HG03442 (cell line): Measurements from ENCODE around the gene S100P.

ENCODE experiments used
- ATAC-seq: cut with Tn5 transposase; IDR thresholded peaks from one replicate; pipeline ENCODE4 v1.9.1; 2021; ENCODE audit warnings: mild to moderate bottlenecking, moderate library complexity; ENCODE audit not compliant: unreplicated experiment

The S100P gene

DNA sequence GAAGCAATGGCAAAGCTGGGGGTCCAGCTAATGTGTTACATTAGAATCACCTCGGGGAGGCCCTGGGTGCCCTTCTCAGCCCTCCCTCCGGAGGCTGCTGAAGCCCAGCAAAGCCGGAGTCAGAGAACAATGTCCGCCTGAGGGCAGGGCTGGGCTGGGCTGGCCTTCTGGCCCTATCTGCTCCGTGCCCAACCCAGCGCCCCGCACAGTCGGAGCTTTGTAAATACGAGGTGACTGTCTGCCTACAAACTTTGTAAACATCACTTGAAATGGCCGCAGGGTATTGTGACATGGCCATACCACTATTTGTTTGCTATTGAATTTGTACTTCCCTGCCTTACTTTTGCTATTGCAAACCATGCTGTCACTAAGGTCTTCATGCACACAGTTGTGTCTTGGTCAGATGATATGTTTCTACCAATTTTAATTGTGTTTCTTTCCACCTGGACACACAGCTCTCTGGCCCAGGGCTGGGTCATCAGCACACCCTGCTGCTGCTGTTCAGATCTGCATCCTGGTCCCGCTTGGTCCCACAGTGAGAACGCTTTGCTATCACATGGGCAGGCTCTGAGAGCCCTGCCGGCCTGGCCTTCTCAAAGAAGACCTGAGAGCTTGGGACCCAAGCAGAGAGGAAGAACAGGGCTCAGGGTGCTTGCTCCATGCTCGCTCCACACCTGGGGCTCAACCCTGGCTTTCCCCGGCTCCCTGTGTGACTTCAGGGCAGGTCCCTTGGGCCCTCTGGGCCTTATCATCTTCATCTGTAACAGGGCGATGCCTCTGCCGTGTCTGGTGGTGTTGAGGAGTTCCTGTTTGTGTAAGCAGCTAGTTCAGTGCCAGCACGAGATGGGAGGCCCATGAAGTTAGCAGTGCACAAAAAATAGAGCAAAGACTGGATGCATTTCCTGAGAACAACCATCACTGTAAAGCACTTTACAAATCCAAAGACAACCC, 2.3 kb downstream of the S100P start:
- ATAC-seq = no peak

DNA sequence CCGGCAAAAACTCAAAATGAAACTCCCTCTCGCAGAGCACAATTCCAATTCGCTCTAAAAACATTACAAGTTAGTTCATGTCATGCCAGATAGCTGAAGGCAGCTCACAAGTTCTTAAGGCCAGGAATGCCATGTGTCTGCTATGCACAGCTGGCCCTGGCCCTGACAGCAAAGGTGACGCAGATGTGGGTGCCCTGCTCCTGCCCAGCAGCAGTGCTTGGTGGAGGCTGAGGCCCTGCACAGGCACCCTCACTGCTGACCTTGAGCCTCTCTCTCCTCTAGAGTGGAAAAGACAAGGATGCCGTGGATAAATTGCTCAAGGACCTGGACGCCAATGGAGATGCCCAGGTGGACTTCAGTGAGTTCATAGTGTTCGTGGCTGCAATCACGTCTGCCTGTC, 2.9 kb downstream of the S100P start:
- no peak for ATAC-seq

DNA sequence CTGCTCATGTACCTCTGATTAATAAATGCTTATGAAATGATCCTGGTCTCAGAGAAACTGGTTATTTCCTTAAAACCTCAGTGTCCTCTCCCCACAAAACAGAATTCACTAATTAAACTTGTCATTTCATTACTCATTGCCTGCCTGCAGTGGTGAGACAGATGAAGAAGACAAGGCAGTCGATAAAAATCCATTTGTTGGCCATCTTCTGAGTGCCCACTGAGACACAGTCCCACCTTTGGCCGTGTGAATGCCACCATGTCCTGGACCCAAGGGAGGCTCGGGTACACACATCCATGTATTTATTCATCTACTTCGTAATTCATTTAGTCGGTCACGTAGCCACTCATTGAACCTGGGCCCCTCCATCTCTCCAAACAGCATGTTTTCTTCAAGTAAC, 3.5 kb downstream of the S100P start:
- no peak for ATAC-seq

DNA sequence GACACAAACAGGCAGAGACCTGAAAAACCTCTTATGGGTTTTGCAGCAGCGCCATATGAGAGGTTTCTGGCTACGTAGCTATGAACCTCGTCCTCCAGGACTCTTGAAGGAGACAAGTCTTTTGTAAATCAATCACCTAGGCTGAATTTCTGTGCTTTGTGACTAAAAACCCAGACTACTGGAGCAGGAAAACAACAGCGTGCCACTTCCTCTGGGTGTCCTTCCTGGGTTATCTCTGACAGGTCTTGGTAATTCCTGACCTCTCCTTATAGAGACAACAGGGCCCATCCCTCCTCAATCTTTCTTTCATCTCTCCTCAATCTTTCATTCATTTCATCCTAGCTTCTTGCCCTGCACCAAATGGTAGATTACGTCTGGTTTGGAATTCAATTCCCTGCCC, 5.7 kb downstream of the S100P start:
- ATAC-seq = no peak

DNA sequence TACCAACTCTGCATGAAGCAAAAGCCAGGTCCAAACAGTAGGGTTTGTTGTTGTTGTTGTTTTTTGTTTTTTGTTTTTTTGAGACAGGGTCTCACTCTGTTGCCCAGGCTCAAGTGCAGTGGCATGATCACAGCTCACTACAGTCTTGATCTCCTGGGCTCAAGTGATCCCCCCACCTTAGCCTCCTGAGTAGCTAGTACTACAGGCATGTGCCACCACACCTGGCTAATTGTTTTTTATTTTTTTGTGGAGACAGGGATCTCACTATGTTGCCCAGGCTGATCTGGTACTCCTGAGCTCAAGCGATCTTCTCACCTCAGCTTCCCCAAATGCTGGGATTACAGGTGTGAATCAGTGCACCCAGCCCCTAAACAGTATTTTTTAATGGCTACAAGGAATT, 6.2 kb downstream of the S100P start:
- ATAC-seq = no peak

DNA sequence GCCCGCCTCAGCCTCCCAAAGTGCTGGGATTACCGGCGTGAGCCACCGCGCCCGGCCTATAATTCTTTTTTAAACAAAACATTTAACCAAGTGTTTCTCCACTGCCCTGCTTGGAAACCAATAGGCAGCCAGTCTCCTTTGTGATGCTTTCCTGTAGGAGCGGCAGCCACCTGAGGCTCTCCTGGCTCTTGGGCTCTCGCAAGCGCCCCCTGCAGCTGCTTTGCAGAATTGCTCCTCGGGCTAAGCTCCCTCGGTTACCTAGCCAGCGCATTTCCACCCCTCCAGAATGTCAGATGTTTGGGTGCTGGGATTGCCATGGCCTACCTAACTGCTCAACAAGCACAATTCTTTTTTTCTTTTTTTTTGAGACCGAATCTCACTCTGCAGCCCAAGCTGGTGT, 7.7 kb downstream of the S100P start:
- no peak for ATAC-seq

DNA sequence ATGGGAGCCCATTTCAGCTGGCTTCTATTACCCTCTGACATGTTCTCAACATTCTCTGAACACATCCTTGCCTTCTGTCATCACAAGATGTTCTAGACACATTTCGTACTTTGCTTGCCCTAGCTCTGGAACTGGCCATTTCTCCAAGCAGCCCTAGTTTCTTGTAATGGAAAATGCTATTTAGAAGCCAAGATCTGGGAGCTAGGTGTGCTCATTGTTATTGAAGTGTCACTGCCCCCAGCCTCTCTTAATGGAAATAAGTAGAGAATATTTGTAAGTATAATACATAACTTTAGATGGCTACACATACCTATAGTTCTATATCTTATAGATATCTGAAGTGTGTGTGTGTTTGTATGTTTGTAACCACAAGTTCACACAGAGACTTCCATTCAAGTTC, 9.1 kb downstream of the S100P start:
- no peak for ATAC-seq

DNA sequence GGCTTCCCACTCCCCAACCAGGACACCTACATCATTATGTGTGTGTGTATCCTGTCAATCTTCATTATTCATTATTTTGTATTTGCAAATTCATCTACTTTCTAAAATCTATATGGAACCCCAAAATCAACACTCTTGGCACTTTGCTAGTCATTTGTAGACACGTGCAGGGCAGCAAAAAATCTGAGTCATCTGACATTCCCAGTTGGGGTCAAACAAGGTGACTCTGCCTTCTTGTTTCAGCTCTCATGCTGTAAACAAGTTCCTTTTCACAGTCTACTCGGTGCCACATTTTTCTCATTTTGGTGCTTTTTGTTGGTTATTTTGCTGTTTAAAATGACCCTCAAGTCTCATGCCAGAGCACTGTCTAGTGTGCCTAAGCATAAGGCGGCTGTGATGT, 10.1 kb downstream of the S100P start:
- ATAC-seq = no peak

DNA sequence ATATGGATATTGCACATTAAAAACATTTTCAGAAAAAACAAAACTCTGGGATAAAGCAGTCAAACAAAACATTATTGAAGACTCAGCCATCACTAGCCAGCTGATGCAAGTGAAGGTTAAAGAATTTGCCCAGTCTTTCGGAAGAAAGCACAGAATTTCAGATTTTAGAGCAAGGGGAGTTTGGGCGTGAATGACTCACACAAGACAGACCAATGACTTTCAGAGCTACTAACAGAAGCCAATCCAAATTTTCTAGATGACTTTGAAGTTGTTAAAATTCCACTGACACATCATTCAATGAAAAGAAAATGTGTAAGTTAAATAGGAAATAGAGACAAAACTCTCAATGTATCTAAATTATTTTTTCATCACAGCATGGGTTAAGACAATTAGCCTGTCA, 12.0 kb downstream of the S100P start:
- ATAC-seq = no peak

DNA sequence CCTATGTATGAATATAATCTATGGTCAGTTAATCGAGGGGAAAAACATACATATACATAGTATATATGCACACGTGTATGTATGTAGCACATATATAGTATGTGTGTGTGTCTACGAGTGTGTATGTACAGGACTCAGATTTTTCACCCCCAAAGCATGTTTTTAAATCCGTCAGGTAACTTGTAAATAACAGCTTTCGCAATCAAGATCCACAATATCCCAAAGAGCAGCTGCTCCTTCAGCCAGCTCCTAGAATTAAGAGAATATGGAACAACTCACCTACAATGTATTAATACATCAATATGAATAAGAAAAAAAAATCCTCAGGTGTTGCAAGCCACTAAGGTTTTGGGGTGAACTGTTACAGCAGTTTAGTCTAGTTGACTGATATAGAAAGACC, 12.5 kb downstream of the S100P start:
- no peak for ATAC-seq

DNA sequence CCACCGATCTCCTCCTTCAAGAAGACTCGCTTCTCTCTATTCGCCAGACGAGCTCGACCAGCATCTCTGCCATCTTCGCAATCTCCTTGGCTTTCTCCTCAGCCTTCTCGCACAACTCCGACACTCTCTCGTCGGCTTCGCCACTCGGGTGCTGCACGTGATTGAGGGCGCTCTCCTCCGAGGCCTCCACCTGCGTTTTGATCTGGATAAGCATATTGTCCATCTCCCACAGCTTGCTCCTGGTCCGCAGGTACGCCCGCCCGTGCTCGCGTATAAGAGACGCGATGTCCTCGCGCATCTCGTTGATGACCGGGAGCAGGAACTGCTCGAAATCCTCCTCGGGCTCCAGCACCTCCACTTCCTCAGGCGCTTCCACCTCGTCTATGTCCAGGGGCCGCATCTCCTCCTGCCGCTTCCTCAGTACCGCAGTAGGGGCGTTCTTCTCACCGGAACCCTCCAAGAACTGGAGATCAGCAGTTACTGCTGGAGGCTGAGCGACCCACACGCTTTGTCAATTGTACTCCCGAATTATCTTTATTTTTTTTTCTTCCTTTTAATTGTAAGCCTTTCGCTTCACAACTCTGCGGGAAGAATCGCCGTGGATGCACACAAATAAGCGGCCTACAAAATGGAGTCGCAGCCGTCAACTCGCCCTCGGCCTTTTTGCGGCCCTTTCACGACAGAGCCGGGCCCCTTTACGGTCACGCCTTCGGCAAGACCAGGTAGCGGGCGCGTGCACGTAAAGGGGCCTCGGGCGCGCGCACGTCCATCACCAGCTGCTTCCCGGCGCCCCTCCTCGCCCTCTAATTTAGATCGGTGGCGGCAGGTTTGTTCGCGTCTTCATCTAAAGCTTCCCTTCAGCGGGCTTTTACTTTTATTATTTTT, 15.8 kb downstream of the S100P start, which contains the start of gene MRFAP1L1:
MRFAP1L1 (minus strand) TSS at position 636 of the 885 bp plus-strand sequence; CDS start at position 400, 236 bp downstream.
- ATAC-seq = peak; percentile 74

DNA sequence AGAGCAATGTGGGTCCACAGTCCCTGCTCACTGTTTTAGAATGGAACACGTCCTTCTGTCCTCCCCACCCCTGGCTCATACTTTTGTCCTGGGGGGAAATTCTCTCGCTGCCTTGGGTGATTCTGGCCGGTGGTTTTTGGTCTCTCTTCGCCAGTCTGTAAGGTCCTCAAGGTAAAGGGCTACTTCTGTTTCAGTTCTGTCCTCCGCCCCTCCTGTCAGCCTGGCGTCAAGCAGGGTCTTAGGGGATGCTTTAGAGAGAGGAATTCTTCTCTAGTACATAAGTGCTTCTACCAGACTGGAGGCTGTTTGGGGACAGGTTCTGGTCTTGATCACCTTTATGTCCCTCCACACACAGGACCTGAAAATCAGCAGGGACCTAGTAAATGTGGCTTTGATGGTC, 16.6 kb downstream of the S100P start:
- no peak for ATAC-seq

DNA sequence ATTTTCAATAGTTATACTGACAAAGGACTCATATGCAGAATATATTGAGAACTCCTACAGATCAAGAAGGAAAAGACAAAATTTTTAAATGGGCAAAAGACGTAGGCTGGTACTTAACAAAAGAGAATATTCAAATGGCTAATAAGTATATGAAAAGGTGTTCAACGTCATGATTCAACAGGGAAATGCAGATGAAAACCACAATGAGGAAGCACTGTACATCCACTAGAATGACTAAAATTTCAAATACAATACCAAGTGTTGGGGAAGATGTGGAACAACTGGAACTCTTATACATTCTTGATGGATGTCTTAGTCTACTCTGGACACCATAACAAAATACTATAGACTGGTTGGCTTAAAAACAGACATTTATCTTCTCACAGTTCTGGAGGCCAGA, 17.3 kb downstream of the S100P start:
- ATAC-seq = no peak

DNA sequence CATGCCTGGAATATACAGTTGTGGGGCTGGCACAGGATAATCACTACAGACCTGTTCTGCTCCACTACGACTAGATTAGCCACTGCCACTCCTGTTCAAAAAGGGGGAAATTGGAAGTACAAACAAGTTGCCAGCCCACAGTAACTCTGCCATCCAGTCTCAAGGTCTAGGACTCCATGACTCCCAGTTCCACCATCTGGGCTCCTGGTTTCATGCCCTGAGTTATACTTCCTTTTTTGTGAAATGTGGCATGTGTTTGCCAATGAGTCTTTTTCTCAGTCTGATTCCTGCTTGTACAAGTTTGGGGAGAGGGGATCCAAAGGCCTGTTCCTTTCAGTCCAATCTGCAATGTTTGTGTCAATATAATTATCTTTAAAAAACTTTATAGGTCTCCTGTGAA, 21.3 kb downstream of the S100P start:
- ATAC-seq = no peak

DNA sequence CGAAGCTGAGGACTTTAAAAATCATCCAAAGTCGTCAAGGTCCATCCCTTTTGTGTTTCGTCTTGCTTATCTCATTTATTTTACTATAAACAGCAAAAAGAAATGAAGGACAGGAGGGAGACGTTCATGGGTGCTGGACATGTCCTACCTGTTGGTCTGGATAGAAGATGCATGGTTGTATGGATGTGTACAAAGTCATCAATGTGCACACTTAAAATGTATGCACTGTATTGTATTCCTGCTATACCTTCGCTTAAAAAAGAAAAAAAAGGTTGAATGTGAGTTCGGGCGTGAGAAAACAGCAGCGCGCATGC, 22.0 kb downstream of the S100P start:
- no peak for ATAC-seq

DNA sequence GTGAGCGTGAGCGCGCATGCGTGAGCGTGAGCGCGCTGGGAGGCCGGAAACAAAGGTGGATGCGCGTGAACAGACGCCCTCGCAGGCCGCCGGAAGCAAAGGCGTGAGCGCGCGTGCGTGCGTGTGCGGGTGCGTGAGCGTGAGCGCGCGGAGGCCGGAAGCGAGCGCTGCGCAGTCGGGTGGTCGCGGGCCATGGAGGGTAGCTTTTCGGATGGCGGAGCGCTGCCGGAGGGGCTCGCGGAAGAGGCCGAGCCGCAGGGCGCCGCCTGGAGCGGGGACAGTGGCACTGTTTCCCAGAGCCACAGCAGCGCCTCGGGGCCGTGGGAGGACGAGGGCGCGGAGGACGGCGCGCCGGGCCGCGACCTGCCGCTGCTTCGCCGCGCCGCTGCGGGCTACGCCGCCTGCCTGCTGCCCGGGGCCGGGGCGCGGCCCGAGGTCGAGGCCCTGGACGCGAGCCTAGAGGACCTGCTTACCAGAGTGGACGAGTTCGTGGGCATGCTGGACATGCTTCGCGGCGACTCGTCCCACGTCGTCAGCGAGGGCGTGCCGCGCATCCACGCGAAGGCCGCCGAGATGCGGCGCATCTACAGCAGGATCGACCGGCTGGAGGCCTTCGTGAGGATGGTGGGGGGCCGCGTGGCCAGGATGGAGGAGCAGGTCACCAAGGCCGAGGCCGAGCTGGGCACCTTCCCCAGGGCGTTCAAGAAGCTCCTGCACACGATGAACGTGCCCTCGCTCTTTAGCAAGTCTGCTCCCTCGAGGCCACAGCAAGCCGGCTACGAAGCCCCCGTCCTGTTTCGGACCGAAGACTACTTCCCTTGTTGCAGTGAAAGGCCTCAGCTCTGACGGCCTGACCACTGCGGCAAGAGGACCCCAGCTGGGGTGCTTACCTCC, 22.6 kb downstream of the S100P start, which contains the start of gene BLOC1S4:
BLOC1S4 (plus strand) TSS at position 157 of the 894 bp plus-strand sequence; CDS start at position 193, 36 bp downstream.
- peak; percentile 80 for ATAC-seq

DNA sequence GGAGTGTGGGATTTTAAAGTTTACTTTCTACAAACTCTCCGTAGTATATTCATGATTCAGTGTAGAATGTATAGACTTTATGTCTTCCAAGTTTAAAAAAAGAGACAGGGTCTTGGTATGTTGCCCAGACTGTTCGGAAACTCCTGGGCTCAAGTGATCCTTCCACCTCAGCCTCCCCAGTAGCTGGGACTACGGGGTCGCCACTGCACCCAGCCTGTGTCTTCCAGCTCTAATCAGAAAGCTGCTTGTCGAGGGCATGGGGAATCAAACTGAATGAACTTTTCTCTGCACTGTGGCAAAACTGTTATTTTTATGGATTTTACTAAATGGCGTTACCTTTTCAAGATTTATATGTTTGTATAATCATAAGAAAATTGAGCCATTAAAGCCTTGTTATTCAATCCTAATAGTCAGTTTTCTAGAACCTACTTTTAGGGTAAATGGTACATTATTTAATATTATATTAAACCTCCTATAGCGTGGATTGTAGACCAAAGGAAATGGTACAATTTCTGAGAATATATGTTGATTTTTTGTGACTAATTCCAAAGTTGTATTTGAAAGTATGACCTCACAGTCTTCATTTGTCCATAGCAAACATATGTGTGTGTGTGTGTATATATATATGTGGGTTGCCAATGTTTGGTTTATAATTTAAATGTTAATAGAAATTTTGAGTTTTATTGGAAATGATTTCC, 23.4 kb downstream of the S100P start:
- ATAC-seq = no peak

DNA sequence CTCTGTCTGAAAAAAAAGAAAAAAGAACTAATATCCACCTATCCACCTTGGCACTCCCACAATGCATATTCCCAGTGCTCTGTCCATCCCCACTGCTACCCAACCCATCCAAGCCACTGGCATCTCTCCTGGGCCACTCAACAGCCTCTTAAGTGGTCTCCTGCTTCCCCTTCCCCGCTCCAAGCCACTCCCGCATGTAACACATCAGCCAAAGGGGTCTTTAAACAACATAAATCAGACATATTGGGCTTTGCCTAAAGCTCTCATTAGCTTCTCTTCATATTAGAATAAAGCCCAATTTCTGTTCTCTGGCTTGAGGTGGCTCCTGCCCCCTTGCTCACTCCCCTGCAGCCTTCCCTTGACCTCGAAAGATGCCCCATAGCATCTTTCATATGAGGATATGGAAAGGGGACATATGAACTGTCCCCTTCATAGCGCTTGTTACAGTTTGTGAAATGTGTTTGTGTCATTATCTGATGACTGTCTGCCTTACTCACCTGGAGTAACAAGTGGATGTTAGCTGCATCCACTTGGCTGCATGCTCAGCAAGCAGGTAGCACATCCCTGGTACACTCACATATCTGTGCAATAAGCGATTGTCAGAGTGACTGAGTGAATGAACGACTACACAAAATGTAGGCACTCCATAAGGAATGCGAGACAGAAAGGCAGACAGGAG, 25.4 kb downstream of the S100P start:
- ATAC-seq = no peak

DNA sequence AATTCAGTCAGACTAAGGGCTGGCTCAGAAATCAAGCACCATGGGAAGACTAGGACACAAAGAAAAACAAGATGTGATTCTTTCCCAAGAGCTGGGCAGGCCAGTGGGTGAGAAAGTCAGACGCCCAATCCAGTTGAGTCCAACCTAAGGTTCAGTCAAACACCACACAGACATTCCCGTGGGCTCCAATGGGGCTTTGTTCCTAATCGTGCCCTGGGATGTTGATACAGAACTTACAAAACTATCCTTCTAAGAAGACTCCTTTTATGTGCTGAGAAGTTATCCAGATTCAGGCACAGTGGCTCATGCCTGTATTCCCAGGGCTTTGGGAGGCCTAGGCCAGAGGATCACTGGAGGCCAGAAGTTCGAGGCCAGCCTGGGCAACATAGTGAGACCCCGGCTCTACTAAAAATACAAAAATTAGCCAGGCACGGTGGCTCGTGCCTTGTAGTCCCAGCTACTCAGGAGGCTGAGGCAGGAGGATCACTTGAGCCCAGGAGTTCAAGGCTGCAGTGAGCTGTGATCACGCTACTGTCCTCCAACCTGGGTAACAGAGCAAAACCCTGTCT, 26.0 kb downstream of the S100P start:
- no peak for ATAC-seq
